NCI-H2196 (cell line): Measurements from ENCODE around the gene C22orf15.
"Not testable (repeated sequence)": the region's sequence is repeated elsewhere in the genome, so short reads cannot be mapped to it uniquely, and the experiment has no call there.

Experiments used
- DNase-seq: peaks from one replicate; lab custom pipeline; 2025; ENCODE audit not compliant: unreplicated experiment; lab: John Stamatoyannopoulos, UW

The C22orf15 gene

GRCh38 chr22:23762842-23763578 lies at the start of gene C22orf15:
Gene C22orf15, plus strand, starts transcription at chr22:23762990. Its CDS starts 317 bp downstream, at chr22:23763307.
- DNase-seq, result no peak

- DNase-seq, result no peak
These were observed 48.8 kb upstream of the C22orf15 start for GRCh38 chr22:23713696-23714595.

- no peak for DNase-seq
These were observed 47.9 kb upstream of the C22orf15 start for GRCh38 chr22:23714596-23715578.

- no peak for DNase-seq
These were observed 46.9 kb upstream of the C22orf15 start for GRCh38 chr22:23715806-23716375.

- DNase-seq, result peak; percentile 73
These were observed 45.7 kb upstream of the C22orf15 start for GRCh38 chr22:23716811-23717801.

- peak; percentile 0 for DNase-seq
These were observed 44.2 kb upstream of the C22orf15 start for GRCh38 chr22:23718371-23719165.

- DNase-seq, result no peak
These were observed 41.9 kb upstream of the C22orf15 start for GRCh38 chr22:23720855-23721254.

- no peak for DNase-seq
These were observed 40.6 kb upstream of the C22orf15 start for GRCh38 chr22:23722160-23722559.

GRCh38 chr22:23722724-23723123 lies 40.1 kb upstream of the C22orf15 start:
- DNase-seq, result no peak

GRCh38 chr22:23728108-23728507 lies 34.7 kb upstream of the C22orf15 start:
- not testable (repeated sequence) for DNase-seq

GRCh38 chr22:23737696-23738095 lies 25.1 kb upstream of the C22orf15 start:
- no peak for DNase-seq

- DNase-seq, result no peak
These were observed 20.1 kb upstream of the C22orf15 start for GRCh38 chr22:23742505-23743264.

GRCh38 chr22:23743303-23743705 lies 19.5 kb upstream of the C22orf15 start:
- DNase-seq, result no peak

GRCh38 chr22:23744001-23744400 lies 18.8 kb upstream of the C22orf15 start:
- DNase-seq, result no peak

GRCh38 chr22:23744485-23744884 lies 18.3 kb upstream of the C22orf15 start:
- DNase-seq, result no peak

GRCh38 chr22:23745791-23746190 lies 17.0 kb upstream of the C22orf15 start:
- no peak for DNase-seq

- DNase-seq, result no peak
These were observed 12.9 kb upstream of the C22orf15 start for GRCh38 chr22:23749841-23750301.

- no peak for DNase-seq
These were observed 12.4 kb upstream of the C22orf15 start for GRCh38 chr22:23750367-23750713.
